Central memory CD8-positive, alpha-beta T cell (primary cell): ENCODE results near the gene CLBA1.
"Not testable (repeated sequence)": the region's sequence is repeated elsewhere in the genome, so short reads cannot be mapped to it uniquely, and the experiment has no call there.

Source experiments
- ATAC-seq: fragments of 150-1000 bp; cut with Tn5 transposase; replicated peaks from 2 replicates; pipeline ENCODE4 v1.10.0; 2022; ENCODE audit warnings: mild to moderate bottlenecking, moderate FRiP score, moderate number of reproducible peaks; ENCODE audit not compliant: poor library complexity, severe bottlenecking; ENCODE audit errors: extremely low read depth
- DNase-seq, 2 donors: peaks; one replicate each; pipeline ENCODE4 v3.0.0; 2021; ENCODE audit warnings: low spot score in 2 of 2
- H3K27ac Mint-ChIP-seq: one replicate; pipeline ENCODE4 v1.8.0; 2022; ENCODE audit warnings: low read depth, mild to moderate bottlenecking, moderate library complexity, mixed read lengths
- H3K27me3 Mint-ChIP-seq: one replicate; pipeline ENCODE4 v1.8.0; 2022; ENCODE audit warnings: mixed read lengths
- H3K36me3 Mint-ChIP-seq: one replicate; pipeline ENCODE4 v1.8.0; 2022; ENCODE audit warnings: mild to moderate bottlenecking, moderate library complexity, mixed read lengths; ENCODE audit not compliant: insufficient read depth
- H3K4me1 Mint-ChIP-seq: one replicate; pipeline ENCODE4 v1.8.0; 2022; ENCODE audit warnings: mixed read lengths
- H3K4me3 Mint-ChIP-seq: one replicate; pipeline ENCODE4 v1.8.0; 2022; ENCODE audit warnings: mild to moderate bottlenecking, moderate library complexity, mixed read lengths
- H3K9me3 Mint-ChIP-seq: one replicate; pipeline ENCODE4 v1.8.0; 2022; ENCODE audit warnings: mixed read lengths

Gene CLBA1

DNA sequence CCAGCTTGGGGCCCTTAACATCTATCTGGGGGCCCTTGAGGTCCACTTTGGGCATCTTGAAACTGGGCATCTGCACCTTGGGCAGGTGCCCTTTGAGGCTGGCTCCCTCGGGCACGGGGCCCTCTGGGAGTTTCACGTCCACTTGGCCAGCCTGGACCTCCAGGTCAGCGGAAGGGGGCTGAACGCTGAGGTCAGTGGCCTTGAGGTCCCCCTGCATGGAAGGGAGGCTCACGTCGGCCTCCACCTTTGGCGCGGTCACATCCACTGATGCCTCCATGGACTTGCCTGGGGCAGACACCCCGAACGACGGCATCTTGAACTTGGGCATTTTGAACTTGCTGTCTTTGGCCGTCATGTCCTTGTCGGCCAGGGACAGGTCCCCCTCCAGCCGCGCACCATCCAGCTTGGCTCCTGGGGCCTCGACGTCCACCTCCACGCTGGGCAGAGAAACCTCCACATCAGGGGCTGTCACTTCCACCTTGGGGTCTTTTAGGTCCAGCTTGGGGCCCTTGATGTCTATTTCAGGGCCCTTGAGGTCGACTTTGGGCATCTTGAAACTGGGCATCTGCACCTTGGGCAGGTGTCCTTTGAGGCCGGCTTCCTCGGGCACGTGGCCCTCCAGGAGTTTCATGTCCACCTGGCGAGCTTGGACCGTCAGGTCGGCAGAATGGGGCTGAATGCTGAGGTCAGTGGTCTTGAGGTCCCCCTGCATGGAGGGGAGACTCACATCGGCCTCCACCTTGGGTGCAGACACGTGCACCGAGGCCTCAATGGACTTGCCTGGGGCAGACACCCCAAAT lies 42.2 kb upstream of the CLBA1 start:
- H3K27ac Mint-ChIP-seq, H3K9me3 Mint-ChIP-seq, ATAC-seq, H3K36me3 Mint-ChIP-seq, DNase-seq, H3K4me1 Mint-ChIP-seq, H3K4me3 Mint-ChIP-seq: not testable (repeated sequence)
- H3K27me3 Mint-ChIP-seq: peaks cover 21% of the 10 kb centered on the region

- H3K27me3 Mint-ChIP-seq: peaks cover 16% of the 10 kb centered on the region
- H3K4me1 Mint-ChIP-seq, H3K9me3 Mint-ChIP-seq, H3K27ac Mint-ChIP-seq, H3K36me3 Mint-ChIP-seq, ATAC-seq, H3K4me3 Mint-ChIP-seq, DNase-seq: not testable (repeated sequence)
These were observed 41.6 kb upstream of the CLBA1 start for GRCh38 chr14:104944016-104944308.

DNA sequence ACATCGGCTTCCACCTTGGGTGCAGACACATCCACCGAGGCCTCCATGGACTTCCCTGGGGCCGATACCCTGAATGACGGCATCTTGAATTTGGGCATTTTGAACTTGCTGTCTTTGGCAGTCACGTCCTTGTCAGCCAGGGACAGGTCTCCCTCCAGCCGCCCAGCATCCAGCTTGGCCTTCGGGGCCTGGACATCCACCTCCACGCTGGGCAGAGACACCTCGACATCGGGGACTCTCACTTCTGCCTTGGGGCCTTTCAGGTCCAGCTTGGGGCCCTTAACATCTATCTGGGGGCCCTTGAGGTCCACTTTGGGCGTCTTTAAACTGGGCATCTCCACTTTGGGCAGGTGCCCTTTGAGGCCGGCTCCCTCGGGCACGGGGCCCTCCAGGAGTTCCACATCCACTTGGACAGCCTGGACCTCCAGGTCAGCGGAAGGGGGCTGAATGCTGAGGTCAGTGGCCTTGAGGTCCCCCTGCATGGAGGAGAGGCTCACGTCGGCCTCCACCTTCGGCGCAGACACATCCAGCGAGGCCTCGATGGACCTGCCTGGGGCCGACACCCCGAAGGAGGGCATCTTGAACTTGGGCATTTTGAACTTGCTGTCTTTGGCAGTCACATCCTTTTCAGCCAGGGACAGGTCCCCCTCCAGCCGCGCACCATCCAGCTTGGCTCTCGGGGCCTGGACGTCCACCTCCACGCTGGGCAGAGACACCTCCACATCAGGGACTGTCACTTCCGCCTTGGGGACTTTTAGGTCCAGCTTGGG lies 41.0 kb upstream of the CLBA1 start:
- not testable (repeated sequence) for H3K9me3 Mint-ChIP-seq, H3K36me3 Mint-ChIP-seq, H3K27ac Mint-ChIP-seq, H3K4me1 Mint-ChIP-seq, DNase-seq, H3K4me3 Mint-ChIP-seq, ATAC-seq
- peaks cover 15% of the 10 kb centered on the region for H3K27me3 Mint-ChIP-seq

DNA sequence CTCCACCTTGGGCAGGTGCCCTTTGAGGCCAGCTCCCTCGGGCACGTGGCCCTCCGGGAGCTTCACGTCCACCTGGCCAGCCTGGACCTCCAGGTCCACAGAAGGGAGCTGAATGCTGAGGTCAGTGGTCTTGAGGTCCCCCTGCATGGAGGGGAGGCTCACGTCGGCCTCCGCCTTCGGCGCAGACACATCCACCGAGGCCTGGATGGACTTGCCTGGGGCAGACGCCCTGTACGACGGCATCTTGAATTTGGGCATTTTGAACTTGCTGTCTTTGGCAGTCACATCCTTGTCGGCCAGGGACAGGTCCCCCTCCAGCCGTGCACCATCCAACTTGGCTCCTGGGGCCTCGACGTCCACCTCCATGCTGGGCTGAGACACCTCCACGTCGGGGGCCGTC lies 40.3 kb upstream of the CLBA1 start:
- not testable (repeated sequence) for H3K36me3 Mint-ChIP-seq, H3K4me3 Mint-ChIP-seq, H3K4me1 Mint-ChIP-seq, H3K27me3 Mint-ChIP-seq, H3K27ac Mint-ChIP-seq, H3K9me3 Mint-ChIP-seq, ATAC-seq, DNase-seq

DNA sequence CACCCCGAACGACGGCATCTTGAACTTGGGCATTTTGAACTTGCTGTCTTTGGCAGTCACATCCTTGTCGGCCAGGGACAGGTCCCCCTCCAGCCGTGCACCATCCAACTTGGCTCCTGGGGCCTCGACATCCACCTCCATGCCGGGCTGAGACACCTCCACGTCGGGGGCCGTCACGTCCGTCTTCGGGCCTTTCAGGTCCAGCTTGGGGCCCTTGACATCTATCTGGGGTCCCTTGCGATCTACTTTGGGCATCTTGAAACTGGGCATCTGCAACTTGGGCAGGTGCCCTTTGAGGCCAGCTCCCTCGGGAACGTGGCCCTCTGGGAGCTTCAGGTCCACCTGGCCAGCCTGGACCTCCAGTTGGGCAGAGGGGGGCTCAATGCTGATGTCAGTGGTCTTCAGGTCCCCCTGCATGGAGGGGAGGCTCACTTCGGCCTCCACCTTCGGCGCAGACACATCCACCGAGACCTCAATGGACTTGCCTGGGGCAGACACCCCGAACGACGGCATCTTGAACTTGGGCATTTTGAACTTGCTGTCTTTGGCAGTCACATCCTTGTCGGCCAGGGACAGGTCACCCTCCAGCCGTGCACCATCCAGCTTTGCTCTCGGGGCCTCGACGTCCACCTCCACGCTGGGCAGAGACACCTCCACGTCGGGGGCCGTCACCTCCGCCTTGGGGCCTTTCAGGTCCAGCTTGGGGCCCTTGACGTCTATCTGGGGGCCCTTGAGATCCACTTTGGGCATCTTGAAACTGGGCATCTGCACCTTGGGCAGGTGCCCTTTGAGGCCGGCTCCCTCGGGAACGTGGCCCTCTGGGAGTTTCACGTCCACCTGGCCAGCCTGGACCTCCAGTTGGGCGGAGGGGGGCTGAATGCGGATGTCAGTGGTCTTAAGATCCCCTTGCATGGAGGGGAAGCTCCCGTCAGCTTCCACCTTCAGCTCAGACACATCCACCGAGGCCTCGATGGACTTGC lies 39.3 kb upstream of the CLBA1 start:
- not testable (repeated sequence) for H3K4me1 Mint-ChIP-seq

GRCh38 chr14:104947201-104947600 lies 38.4 kb upstream of the CLBA1 start:
- H3K9me3 Mint-ChIP-seq, ATAC-seq, DNase-seq, H3K36me3 Mint-ChIP-seq, H3K4me3 Mint-ChIP-seq, H3K27me3 Mint-ChIP-seq, H3K4me1 Mint-ChIP-seq, H3K27ac Mint-ChIP-seq: not testable (repeated sequence)

More for the DNA sequence above, 39.3 kb upstream of the CLBA1 start:
- ATAC-seq, DNase-seq, H3K27ac Mint-ChIP-seq, H3K4me3 Mint-ChIP-seq, H3K36me3 Mint-ChIP-seq, H3K9me3 Mint-ChIP-seq, H3K27me3 Mint-ChIP-seq: not testable (repeated sequence)

GRCh38 chr14:104947881-104948735 lies 37.5 kb upstream of the CLBA1 start:
- not testable (repeated sequence) for ATAC-seq, DNase-seq, H3K27ac Mint-ChIP-seq, H3K4me3 Mint-ChIP-seq, H3K27me3 Mint-ChIP-seq, H3K4me1 Mint-ChIP-seq, H3K9me3 Mint-ChIP-seq, H3K36me3 Mint-ChIP-seq

DNA sequence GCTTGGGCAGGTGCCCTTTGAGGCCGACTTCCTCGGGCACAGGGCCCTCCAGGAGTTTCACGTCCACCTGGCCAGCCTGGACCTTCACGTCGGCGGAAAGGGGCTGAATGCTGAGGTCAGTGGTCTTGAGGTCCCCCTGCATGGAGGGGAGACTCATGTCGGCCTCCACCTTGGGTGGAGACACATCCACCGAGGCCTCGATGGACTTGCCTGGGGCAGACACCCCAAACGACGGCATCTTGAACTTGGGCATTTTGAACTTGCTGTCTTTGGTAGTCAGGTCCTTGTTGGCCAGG lies 36.9 kb upstream of the CLBA1 start:
- DNase-seq (no peak), ATAC-seq (no peak)
- Mint-ChIP-seq H3K9me3 (no peaks in the 10 kb centered on the region), H3K27ac (no peak overlapping the region), H3K4me3 (no peak overlapping the region), H3K27me3 (peaks cover 8% of the 10 kb centered on the region), H3K4me1 (no peaks in the 10 kb centered on the region), H3K36me3 (no peaks in the 10 kb centered on the region)

DNA sequence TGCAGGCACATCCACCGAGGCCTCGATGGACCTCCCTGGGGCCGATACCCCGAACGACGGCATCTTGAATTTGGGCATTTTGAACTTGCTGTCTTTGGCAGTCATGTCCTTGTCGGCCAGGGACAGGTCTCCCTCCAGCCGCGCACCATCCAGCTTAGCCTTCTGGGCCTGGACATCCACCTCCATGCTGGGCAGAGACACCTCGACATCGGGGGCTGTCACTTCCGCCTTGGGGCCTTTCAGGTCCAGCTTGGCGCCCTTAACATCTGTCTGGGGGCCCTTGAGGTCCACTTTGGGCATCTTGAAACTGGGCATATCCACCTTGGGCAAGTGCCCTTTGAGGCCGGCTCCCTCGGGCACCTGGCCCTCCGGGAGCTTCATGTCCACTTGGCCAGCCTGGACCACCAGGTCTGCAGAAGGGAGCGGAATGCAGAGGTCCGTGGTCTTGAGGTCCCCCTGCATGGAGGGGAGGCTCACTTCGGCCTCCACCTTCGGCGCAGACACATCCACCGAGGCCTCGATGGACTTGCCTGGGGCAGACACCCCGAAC lies 36.1 kb upstream of the CLBA1 start:
- H3K4me1 Mint-ChIP-seq, DNase-seq, H3K4me3 Mint-ChIP-seq, H3K36me3 Mint-ChIP-seq, H3K9me3 Mint-ChIP-seq, ATAC-seq, H3K27ac Mint-ChIP-seq: not testable (repeated sequence)
- peaks cover 16% of the 10 kb centered on the region for H3K27me3 Mint-ChIP-seq

- Mint-ChIP-seq H3K27me3 (peaks cover 21% of the 10 kb centered on the region), H3K4me1 (no peaks in the 10 kb centered on the region), H3K4me3 (no peak overlapping the region), H3K9me3 (no peaks in the 10 kb centered on the region), H3K27ac (no peak overlapping the region), H3K36me3 (no peaks in the 10 kb centered on the region)
- no peak for DNase-seq
- ATAC-seq: no peak
These were observed 35.6 kb upstream of the CLBA1 start for GRCh38 chr14:104950021-104950420.

DNA sequence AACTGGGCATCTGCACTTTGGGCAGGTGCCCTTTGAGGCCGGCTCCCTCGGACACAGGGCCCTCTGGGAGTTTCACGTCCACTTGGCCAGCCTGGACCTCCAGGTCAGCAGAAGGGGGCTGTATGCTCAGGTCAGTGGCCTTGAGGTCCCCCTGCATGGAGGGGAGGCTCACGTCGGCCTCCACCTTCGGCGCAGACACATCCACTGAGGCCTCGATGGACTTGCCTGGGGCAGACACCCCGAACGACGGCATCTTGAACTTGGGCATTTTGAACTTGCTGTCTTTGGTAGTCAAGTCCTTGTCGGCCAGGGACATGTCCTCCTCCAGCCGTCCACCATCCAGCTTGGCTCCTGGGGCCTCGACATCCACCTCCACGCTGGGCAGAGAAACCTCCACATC lies 34.9 kb upstream of the CLBA1 start:
- not testable (repeated sequence) for H3K4me1 Mint-ChIP-seq, DNase-seq
- peaks cover 21% of the 10 kb centered on the region for H3K27me3 Mint-ChIP-seq

More for the DNA sequence above, 34.9 kb upstream of the CLBA1 start:
- not testable (repeated sequence) for H3K27ac Mint-ChIP-seq, ATAC-seq, H3K9me3 Mint-ChIP-seq, H3K36me3 Mint-ChIP-seq, H3K4me3 Mint-ChIP-seq
